IMR-90 (cell line): ENCODE measurements around the gene ATP10D. TPM values are rescaled to one million over a fixed set of nuclear protein-coding genes. Genes with fewer than 3 reads are reported as not detected.
"Not testable (repeated sequence)": the region's sequence is repeated elsewhere in the genome, so short reads cannot be mapped to it uniquely, and the experiment has no call there.

Experiments used
- ATAC-seq: fragments of 200-7000 bp; cut with Tn5 transposase; 2 replicates; pipeline ENCODE4 v1.9.1; 2020; ENCODE audit warnings: low read depth, mild to moderate bottlenecking, moderate library complexity
- BruUV-seq: library from RNA; stranded (reverse); fragments of 400-500 nt; replicated peaks from 2 replicates; lab custom pipeline; 2021; lab: Mats Ljungman, UMichigan
- CTCF ChIA-PET: fragments of 300-600 bp; formaldehyde crosslinking; extraction: SDS; loops from one replicate; lab custom pipeline; 2021; ENCODE audit warnings: antibody characterized with exemption; lab: Yijun Ruan, JAX
- POLR2A ChIA-PET: fragments of 300-600 bp; sonication (Branson Sonifier 250); formaldehyde crosslinking; loops from one replicate; lab custom pipeline; 2022; ENCODE audit warnings: antibody characterized with exemption; ENCODE audit not compliant: unreplicated experiment; lab: Charles Lee
- DNase-seq: peaks from one replicate; pipeline ENCODE4 v3.0.0; 2013
- H2AFZ ChIP-seq: replicated peaks from 2 replicates; pipeline ENCODE3; 2013; ENCODE audit warnings: low read length, mild to moderate bottlenecking; ENCODE audit not compliant: poor library complexity
- H2AK5ac ChIP-seq: 2 replicates; pipeline ENCODE4 v1.6.1; 2013; ENCODE audit warnings: low read depth, low read length, inconsistent platforms
- H2AK9ac ChIP-seq: replicated peaks from 2 replicates; pipeline ENCODE3; 2013; ENCODE audit warnings: mild to moderate bottlenecking, low read depth, low read length, moderate library complexity; ENCODE audit not compliant: poor library complexity
- H2BK120ac ChIP-seq: 2 replicates; pipeline ENCODE4 v1.6.1; 2013; ENCODE audit warnings: low read depth, low read length, inconsistent platforms
- H2BK15ac ChIP-seq: 3 replicates; pipeline ENCODE4 v1.6.1; 2013; ENCODE audit warnings: low read depth, low read length, inconsistent platforms
- H2BK20ac ChIP-seq: 2 replicates; pipeline ENCODE4 v1.6.1; 2013; ENCODE audit warnings: low read depth, mild to moderate bottlenecking, inconsistent platforms, low read length, moderate library complexity
- H2BK5ac ChIP-seq: 2 replicates; pipeline ENCODE4 v1.6.1; 2013; ENCODE audit warnings: mild to moderate bottlenecking, low read depth, low read length, inconsistent platforms; ENCODE audit not compliant: poor library complexity, severe bottlenecking
- H3K14ac ChIP-seq: replicated peaks from 2 replicates; pipeline ENCODE4 v1.6.1; 2013; ENCODE audit warnings: low read depth, low read length, inconsistent platforms
- H3K18ac ChIP-seq: 2 replicates; pipeline ENCODE4 v1.6.1; 2013; ENCODE audit warnings: low read depth, low read length, control low read depth
- H3K23ac ChIP-seq: 2 replicates; pipeline ENCODE4 v1.6.1; 2013; ENCODE audit warnings: low read depth, low read length, inconsistent platforms
- H3K27ac ChIP-seq: 2 replicates; pipeline ENCODE4 v1.5.1; 2013; ENCODE audit warnings: mild to moderate bottlenecking, control low read depth, low read length; ENCODE audit not compliant: insufficient read depth
- H3K27me3 ChIP-seq: 2 replicates; pipeline ENCODE4 v1.6.1; 2013; ENCODE audit warnings: low read length; ENCODE audit not compliant: control insufficient read depth, insufficient read depth
- H3K36me3 ChIP-seq: 2 replicates; pipeline ENCODE4 v1.6.1; 2013; ENCODE audit warnings: low read length, mixed read lengths; ENCODE audit not compliant: control insufficient read depth, insufficient read depth
- H3K4ac ChIP-seq: 2 replicates; pipeline ENCODE4 v1.6.1; 2013; ENCODE audit warnings: low read depth, low read length, inconsistent platforms
- H3K4me1 ChIP-seq: 2 replicates; pipeline ENCODE4 v1.6.1; 2013; ENCODE audit warnings: low read length, mixed read lengths; ENCODE audit not compliant: control insufficient read depth, insufficient read depth
- H3K4me2 ChIP-seq: 2 replicates; pipeline ENCODE4 v1.6.1; 2013; ENCODE audit warnings: low read depth, mild to moderate bottlenecking, control low read depth, low read length, moderate library complexity
- H3K4me3 ChIP-seq: 2 replicates; pipeline ENCODE4 v1.5.1; 2013; ENCODE audit warnings: low read depth, mild to moderate bottlenecking, control low read depth, low read length, moderate library complexity; ENCODE audit not compliant: insufficient read depth
- H3K56ac ChIP-seq: 2 replicates; pipeline ENCODE4 v1.6.1; 2013; ENCODE audit warnings: low read length, inconsistent platforms; ENCODE audit not compliant: insufficient read depth; ENCODE audit errors: extremely low read depth
- H3K79me1 ChIP-seq, 2 experiments: 2 replicates each; pipeline ENCODE4 v1.6.1; 2013; ENCODE audit warnings: low read length in 2 of 2, inconsistent platforms in 1 of 2, low read depth in 1 of 2
- H3K9ac ChIP-seq: 2 replicates; pipeline ENCODE4 v1.6.1; 2013; ENCODE audit warnings: low read depth, low read length, control low read depth
- H3K9me1 ChIP-seq: 2 replicates; pipeline ENCODE4 v1.6.1; 2013; ENCODE audit warnings: low read length, inconsistent platforms; ENCODE audit not compliant: insufficient read depth
- H3K9me3 ChIP-seq: 2 replicates; pipeline ENCODE4 v1.6.1; 2013; ENCODE audit warnings: low read length; ENCODE audit not compliant: control insufficient read depth, insufficient read depth
- H4K20me1 ChIP-seq: 2 replicates; pipeline ENCODE4 v1.6.1; 2013; ENCODE audit warnings: low read length, inconsistent platforms; ENCODE audit not compliant: insufficient read depth
- H4K5ac ChIP-seq: 2 replicates; pipeline ENCODE4 v1.6.1; 2013; ENCODE audit warnings: mild to moderate bottlenecking, low read depth, low read length, control low read depth
- H4K8ac ChIP-seq, 2 experiments: 2 replicates each; pipeline ENCODE4 v1.6.1; 2013; ENCODE audit warnings: low read depth in 2 of 2, low read length in 2 of 2, control low read depth in 1 of 2, inconsistent platforms in 1 of 2
- H4K91ac ChIP-seq: 2 replicates; pipeline ENCODE4 v1.6.1; 2013; ENCODE audit warnings: low read depth, low read length, inconsistent platforms; ENCODE audit not compliant: insufficient read depth
- WGBS, 2 experiments: methylation state at CpG; one replicate each; pipeline versions ENCODE4 v1.1.5 to v1.1.7; 2013; ENCODE audit warnings: missing lambda C conversion rate in 2 of 2; ENCODE audit not compliant: insufficient read length in 1 of 2; ENCODE audit errors: extremely low coverage in 2 of 2; 5-methylcytosine and 5-hydroxymethylcytosine counted together
- dilution Hi-C: fragments of 300-500 bp; cut with HindIII; formaldehyde crosslinking; loops from one replicate; pipeline ENCODE4 v1.14.3; 2018; ENCODE audit warnings: low sequenced_read_pairs; ENCODE audit not compliant: unreplicated experiment
- in situ Hi-C: fragments of 300-500 bp; cut with MboI; formaldehyde crosslinking; loops from 3 replicates; pipeline ENCODE4 v1.14.3; 2019; ENCODE audit warnings: low sequenced_read_pairs, inconsistent platforms, mixed read lengths
- intact Hi-C: fragments of 100-400 bp; cut with micrococcal nuclease; formaldehyde crosslinking; loops from 2 replicates; pipeline ENCODE4 v1.10.0; 2022
- polyA plus RNA-seq, 3 experiments: library from polyadenylated mRNA; depleted of rRNA; stranded (reverse); fragments of >200 nt; gene quantifications; 2 replicates each; pipeline ENCODE4 v1.2.3, GENCODE V29; 2012; ENCODE audit warnings: low replicate concordance in 1 of 3
- total RNA-seq: library from RNA; depleted of rRNA; stranded (reverse); fragments of >200 nt; gene quantifications from 2 replicates; pipeline ENCODE4 v1.2.3, GENCODE V29; 2012

The ATP10D gene
- total and polyA plus RNA-seq, 2 of the 4 experiments (the other 2 are of a cell fraction): 28.9 to 135 TPM

GRCh38 chr4:47486727-47487126, 1.7 kb downstream of the ATP10D start:
- intact Hi-C loops: loop anchor here (5.0 kb wide), 1 partner anchor 46 kb away; no protein-coding TSS in a partner anchor
- H2AK9ac ChIP-seq, H2BK15ac ChIP-seq, POLR2A ChIA-PET, H2AFZ ChIP-seq, H4K5ac ChIP-seq, H3K27me3 ChIP-seq, H2BK120ac ChIP-seq, H3K9me3 ChIP-seq, H3K4me3 ChIP-seq, H4K91ac ChIP-seq, H4K20me1 ChIP-seq, H3K23ac ChIP-seq, dilution Hi-C loops, H3K27ac ChIP-seq, H3K18ac ChIP-seq, BruUV-seq, H3K9ac ChIP-seq, H2AK5ac ChIP-seq, H4K8ac ChIP-seq, H2BK20ac ChIP-seq, H3K14ac ChIP-seq, H3K4ac ChIP-seq, DNase-seq, H3K36me3 ChIP-seq, ATAC-seq, H3K56ac ChIP-seq, H3K4me1 ChIP-seq, H3K9me1 ChIP-seq, in situ Hi-C loops, CTCF ChIA-PET: not testable (repeated sequence)
- Histone ChIP-seq H3K4me2 (peak overlapping the region; percentile 60), H3K79me1 (peaks cover 13 to 31% of the 10 kb centered on the region in 2 experiments; a peak in 3 of 4 replicates), H2BK5ac (peak overlapping the region; percentile 88)
- WGBS, 2 experiments: 100% methylated on average over 2 of the region's 9 CpGs; no CpG with 5 or more reads in 1 of the 2 experiments
